ENCODE measurements around the gene OR5C1. TPM values are rescaled to one million over a fixed set of nuclear protein-coding genes. Genes with fewer than 3 reads are reported as not detected.

Gene OR5C1
- total RNA-seq, 1 experiment from 2014 or later, result not detected

DNA sequence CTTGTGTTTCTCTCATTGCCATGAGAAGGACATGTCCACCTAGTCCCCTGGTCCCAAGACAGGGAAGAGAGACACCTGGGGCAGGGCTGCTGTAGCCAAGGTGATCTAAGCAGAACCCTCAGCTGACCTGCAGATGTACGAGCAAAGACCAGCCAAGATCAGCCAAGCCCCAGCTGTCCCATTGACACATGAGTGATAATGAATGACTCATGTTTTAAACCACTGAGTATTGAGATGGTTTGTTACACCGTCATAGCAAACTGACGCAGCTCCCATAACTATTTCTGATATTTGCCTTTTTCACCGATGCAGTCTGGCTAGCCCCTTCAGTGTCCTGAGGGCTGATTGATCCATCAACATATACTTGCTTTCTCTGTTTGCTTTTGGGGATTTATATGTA, 17.9 kb downstream of the OR5C1 start:
- H2BK5ac ChIP-seq (ENCODE audit: insufficient read length, low read length), result no peak overlapping the region
- WGBS (ENCODE audit: extremely low coverage, insufficient read length, low lambda C conversion rate), result no CpG with 5 or more reads among the region's 4 CpGs
- H4K5ac ChIP-seq (ENCODE audit: insufficient read length, low read depth, low read length), result no peak overlapping the region

More for the DNA sequence above, 17.9 kb downstream of the OR5C1 start:
- H3K27me3 ChIP-seq (ENCODE audit: insufficient read depth, low read length), result no peaks in the 10 kb centered on the region
- no peak overlapping the region for H3T11ph ChIP-seq (ENCODE audit: low read length)
- no peak overlapping the region for H4K91ac ChIP-seq (ENCODE audit: insufficient read length, low read depth, low read length)
- H4K8ac ChIP-seq (replicated peaks; ENCODE audit: insufficient read length, low read depth, low read length), result no peak overlapping the region
- H3K4me1 ChIP-seq (ENCODE audit: insufficient read depth, low read length), result no peaks in the 10 kb centered on the region; the same call in 1 of the 2 replicates
- no peaks in the 10 kb centered on the region for H3K79me1 ChIP-seq (ENCODE audit: insufficient read depth, low read depth, low read length, poor library complexity, severe bottlenecking)
- H3K27ac Mint-ChIP-seq, result no peak overlapping the region
- H3K9ac ChIP-seq (ENCODE audit: extremely low read depth, insufficient read length, low read length), result no peak overlapping the region
- no peak overlapping the region for H2BK20ac ChIP-seq (ENCODE audit: low read depth, low read length, poor library complexity, severe bottlenecking)
- peaks cover 3% of the 10 kb centered on the region for H4K20me1 ChIP-seq (ENCODE audit: control insufficient read depth, insufficient read depth, insufficient read length)
- H2BK120ac ChIP-seq (ENCODE audit: low read depth, low read length, poor library complexity, severe bottlenecking), result no peak overlapping the region
- peaks cover 3 to 14% (median 12%) of the 10 kb centered on the region in 3 experiments; a peak in 6 of 7 replicates for H3K36me3 Mint-ChIP-seq (ENCODE audit: insufficient read depth in 1 of 3, low read depth in 3 of 3)
- H3K14ac ChIP-seq (ENCODE audit: insufficient read depth, low read length), result no peak overlapping the region
- no peaks in the 10 kb centered on the region for H3K79me2 ChIP-seq (ENCODE audit: insufficient read depth, low read length)
- no peak overlapping the region for H3K18ac ChIP-seq (ENCODE audit: insufficient read length, low read depth, low read length)
- no peak overlapping the region for H3K4ac ChIP-seq (ENCODE audit: low read depth, low read length)
- H3K9me3 ChIP-seq (ENCODE audit: control insufficient read depth, low read depth, low read length), result peaks cover 7% of the 10 kb centered on the region
- H3K23ac ChIP-seq (ENCODE audit: insufficient read length, low read depth, low read length), result no peak overlapping the region
- H3K27me3 Mint-ChIP-seq (ENCODE audit: low read depth), result no peaks in the 10 kb centered on the region; the same call in 1 of the 2 replicates
- DNase-seq, result no peak
- H2AFZ ChIP-seq (ENCODE audit: low read length), result no peak overlapping the region
- H3K23me2 ChIP-seq (ENCODE audit: insufficient read length, low read depth, low read length, poor library complexity, severe bottlenecking), result no peaks in the 10 kb centered on the region
- no peak overlapping the region for H3K56ac ChIP-seq (ENCODE audit: insufficient read length, low read depth, low read length)
- no peak overlapping the region for H2AK5ac ChIP-seq (ENCODE audit: insufficient read length, low read length)
- no peaks in the 10 kb centered on the region; a peak in 2 of 4 replicates for H3K4me1 Mint-ChIP-seq
- no peak overlapping the region for H3K27ac ChIP-seq (ENCODE audit: insufficient read length, low read depth, low read length)
- no peak overlapping the region for H2BK12ac ChIP-seq (ENCODE audit: insufficient read length, low read depth, low read length)
- TF ChIP-seq, protein P1, sequence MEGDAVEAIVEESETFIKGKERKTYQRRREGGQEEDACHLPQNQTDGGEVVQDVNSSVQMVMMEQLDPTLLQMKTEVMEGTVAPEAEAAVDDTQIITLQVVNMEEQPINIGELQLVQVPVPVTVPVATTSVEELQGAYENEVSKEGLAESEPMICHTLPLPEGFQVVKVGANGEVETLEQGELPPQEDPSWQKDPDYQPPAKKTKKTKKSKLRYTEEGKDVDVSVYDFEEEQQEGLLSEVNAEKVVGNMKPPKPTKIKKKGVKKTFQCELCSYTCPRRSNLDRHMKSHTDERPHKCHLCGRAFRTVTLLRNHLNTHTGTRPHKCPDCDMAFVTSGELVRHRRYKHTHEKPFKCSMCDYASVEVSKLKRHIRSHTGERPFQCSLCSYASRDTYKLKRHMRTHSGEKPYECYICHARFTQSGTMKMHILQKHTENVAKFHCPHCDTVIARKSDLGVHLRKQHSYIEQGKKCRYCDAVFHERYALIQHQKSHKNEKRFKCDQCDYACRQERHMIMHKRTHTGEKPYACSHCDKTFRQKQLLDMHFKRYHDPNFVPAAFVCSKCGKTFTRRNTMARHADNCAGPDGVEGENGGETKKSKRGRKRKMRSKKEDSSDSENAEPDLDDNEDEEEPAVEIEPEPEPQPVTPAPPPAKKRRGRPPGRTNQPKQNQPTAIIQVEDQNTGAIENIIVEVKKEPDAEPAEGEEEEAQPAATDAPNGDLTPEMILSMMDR (conservative IDR thresholded peaks at IDR 0.05), result no peak
- H2BK15ac ChIP-seq (ENCODE audit: low read depth, low read length), result no peak overlapping the region
- H3K4me2 ChIP-seq (ENCODE audit: insufficient read depth, insufficient read length, low read length), result no peak overlapping the region
- no peak overlapping the region for H3K4me3 Mint-ChIP-seq
- peaks cover 27 to 46% of the 10 kb centered on the region in 2 experiments for H3K9me3 Mint-ChIP-seq

All from H9 (cell line).